ENCODE results near the gene WSB1.

The WSB1 gene

GRCh38 chr17:27338536-27338985 is 44.6 kb downstream of the WSB1 start:
- DNase-seq (ENCODE audit: low read depth): no peak

- DNase-seq (ENCODE audit: low read depth): no peak
Observed at GRCh38 chr17:27339198-27339835, 45.4 kb downstream of the WSB1 start.

GRCh38 chr17:27339836-27340550 is 46.1 kb downstream of the WSB1 start:
- no peak for DNase-seq (ENCODE audit: low read depth)

- DNase-seq (ENCODE audit: low read depth): no peak
Observed at GRCh38 chr17:27340575-27340974, 46.7 kb downstream of the WSB1 start.

- DNase-seq (ENCODE audit: low read depth): no peak
Observed at GRCh38 chr17:27341041-27341471, 47.1 kb downstream of the WSB1 start.

- no peak for DNase-seq (ENCODE audit: low read depth)
Observed at GRCh38 chr17:27342059-27342458, 48.1 kb downstream of the WSB1 start.

- no peak for DNase-seq (ENCODE audit: low read depth)
Observed at GRCh38 chr17:27343294-27343693, 49.4 kb downstream of the WSB1 start.

GRCh38 chr17:27343977-27344607 is 50.2 kb downstream of the WSB1 start:
- no peak for DNase-seq (ENCODE audit: low read depth)

GRCh38 chr17:27345141-27345904 is 51.4 kb downstream of the WSB1 start:
- no peak for DNase-seq (ENCODE audit: low read depth)

- no peak for DNase-seq (ENCODE audit: low read depth)
Observed at GRCh38 chr17:27346228-27346899, 52.5 kb downstream of the WSB1 start.

- no peak for DNase-seq (ENCODE audit: low read depth)
Observed at GRCh38 chr17:27348196-27348595, 54.3 kb downstream of the WSB1 start.

- no peak for DNase-seq (ENCODE audit: low read depth)
Observed at GRCh38 chr17:27349540-27350021, 55.7 kb downstream of the WSB1 start.

- DNase-seq (ENCODE audit: low read depth): no peak
Observed at GRCh38 chr17:27351759-27352158, 57.8 kb downstream of the WSB1 start.

GRCh38 chr17:27352448-27353032 is 58.6 kb downstream of the WSB1 start:
- no peak for DNase-seq (ENCODE audit: low read depth)

GRCh38 chr17:27353033-27353460 is 59.1 kb downstream of the WSB1 start:
- DNase-seq (ENCODE audit: low read depth): no peak

- DNase-seq (ENCODE audit: low read depth): peak; percentile 86
Observed at GRCh38 chr17:27353461-27354050, 59.6 kb downstream of the WSB1 start.

GRCh38 chr17:27354051-27354490 is 60.2 kb downstream of the WSB1 start:
- no peak for DNase-seq (ENCODE audit: low read depth)

GRCh38 chr17:27354491-27355081 is 60.7 kb downstream of the WSB1 start:
- no peak for DNase-seq (ENCODE audit: low read depth)

GRCh38 chr17:27355419-27355818 is 61.5 kb downstream of the WSB1 start:
- no peak for DNase-seq (ENCODE audit: low read depth)

GRCh38 chr17:27356091-27356705 is 62.3 kb downstream of the WSB1 start:
- no peak for DNase-seq (ENCODE audit: low read depth)
